ENCODE data around the gene CACNA1E.

- TF ChIP-seq EP300 (IDR thresholded peaks at IDR 0.05) (no peak), POLR2A (IDR thresholded peaks at IDR 0.05) (no peak), CTCF (IDR thresholded peaks at IDR 0.05) (no peak), POLR2AphosphoS5 (IDR thresholded peaks at IDR 0.05) (no peak)
Measured at GRCh38 chr1:181743878-181744312, 260.6 kb downstream of the CACNA1E start.
